ENCODE measurements around the gene CLHC1.

The CLHC1 gene

GRCh38 chr2:55169359-55169758 lies 62.7 kb downstream of the CLHC1 start:
- DNase-seq (ENCODE audit: low read depth) = no peak

DNA sequence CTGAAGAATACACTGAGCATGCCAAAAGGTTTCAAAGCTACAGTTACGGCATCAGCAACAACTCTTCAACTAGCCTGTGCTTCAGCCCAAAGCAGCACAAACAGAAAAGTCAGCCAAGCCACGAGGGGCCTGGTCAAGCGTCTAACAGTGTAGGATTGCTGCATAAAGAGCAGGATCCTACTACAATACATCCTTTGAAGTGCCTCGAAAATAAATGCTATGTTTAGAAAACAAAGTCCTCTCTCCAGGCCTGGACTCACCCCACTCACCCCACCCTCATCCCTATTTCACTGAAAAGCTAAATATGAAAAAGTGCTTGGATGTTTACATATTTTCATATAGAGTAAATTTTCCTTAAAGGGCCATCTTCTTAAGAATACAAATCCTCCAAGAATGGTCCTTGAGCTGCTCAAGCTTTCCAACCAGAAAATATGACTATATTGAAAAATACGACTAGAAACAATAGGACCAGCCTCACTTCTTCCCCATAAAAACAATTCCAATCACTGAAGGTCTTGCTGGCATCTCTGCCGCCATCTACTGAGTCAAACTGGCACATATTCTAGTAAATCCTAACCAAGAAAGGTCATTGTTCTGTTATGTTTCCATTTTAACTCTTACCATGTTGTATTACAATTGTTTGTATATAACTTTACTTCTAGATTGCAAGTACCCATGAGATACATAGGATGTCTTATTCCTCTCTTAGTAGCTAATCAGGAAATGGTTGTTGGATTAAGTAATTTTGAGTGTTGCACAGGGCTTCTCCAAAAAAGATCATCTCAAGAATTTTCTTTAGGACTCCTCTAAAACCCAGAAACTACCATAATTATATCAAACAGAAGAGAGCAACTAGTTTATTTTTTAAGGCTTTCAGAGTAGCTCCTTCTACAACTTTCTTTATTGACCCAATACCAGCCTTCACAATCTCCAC lies 63.6 kb downstream of the CLHC1 start:
- peak; percentile 62 for DNase-seq (ENCODE audit: low read depth)

DNA sequence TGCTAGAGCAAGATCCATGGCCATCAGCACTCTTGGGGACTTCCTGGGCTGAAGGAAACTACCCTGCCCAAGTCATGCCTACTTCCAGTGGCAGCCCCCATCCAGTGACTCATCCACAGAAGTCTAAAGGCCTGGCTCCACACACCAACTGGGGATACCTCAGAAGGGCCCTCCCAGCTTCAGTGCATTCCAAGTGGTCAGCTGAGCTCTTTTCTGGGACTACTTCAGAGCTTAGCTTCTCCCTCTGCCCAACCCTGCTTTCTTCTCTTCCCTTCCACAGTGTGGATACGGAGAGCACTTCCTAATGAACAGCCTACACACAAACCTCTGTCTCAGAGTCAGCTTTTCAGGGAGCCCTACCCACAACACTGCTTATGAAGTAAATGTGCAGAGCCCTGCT lies 66.5 kb downstream of the CLHC1 start:
- DNase-seq (ENCODE audit: low read depth) = no peak

- DNase-seq (ENCODE audit: low read depth) = no peak
Measured at GRCh38 chr2:55164534-55165480, 67.3 kb downstream of the CLHC1 start.

DNA sequence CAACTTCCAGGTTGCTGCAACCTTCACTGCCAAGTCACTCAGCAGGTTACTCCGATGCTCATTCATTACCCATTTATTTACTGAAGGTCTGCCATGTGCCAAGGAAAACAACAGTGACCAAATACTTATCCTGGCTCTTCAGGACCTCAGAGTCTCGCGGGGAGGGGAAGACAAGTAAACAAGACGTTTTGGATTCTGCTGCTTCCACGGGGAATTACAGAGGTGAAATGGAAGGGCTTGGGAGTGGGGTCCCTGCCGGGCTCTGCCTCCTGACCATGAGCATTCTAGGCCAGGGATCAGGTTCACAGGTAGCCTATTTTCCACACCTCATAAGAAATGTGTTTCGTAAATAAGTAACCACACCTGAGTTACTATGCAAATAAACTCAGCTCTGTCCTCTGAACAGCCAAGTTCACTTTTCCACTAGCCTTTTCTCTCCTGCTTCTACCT lies 68.1 kb downstream of the CLHC1 start:
- no peak for DNase-seq (ENCODE audit: low read depth)

DNA sequence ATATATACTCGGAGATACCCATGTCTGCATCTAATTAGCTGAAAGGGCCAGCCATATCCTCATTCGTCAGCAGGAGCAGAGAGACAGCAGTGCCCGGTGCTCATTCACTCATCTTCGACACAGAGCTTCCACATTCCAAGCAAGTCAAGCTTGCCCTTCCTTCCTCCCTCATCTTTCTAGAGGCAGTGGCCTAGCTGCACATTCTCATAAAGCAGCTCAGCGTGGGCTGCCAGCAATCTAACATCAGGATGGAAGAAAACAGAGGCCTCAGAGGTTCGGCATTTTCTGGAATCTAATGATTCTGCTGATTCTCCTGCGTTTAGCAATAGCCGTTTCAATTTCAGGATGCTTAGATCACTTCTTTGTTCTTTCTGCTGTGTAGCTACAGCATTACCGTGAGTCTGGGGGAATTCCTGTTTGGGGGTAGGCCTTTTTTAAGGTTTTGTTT lies 68.8 kb downstream of the CLHC1 start:
- peak; percentile 57 for DNase-seq (ENCODE audit: low read depth)

DNA sequence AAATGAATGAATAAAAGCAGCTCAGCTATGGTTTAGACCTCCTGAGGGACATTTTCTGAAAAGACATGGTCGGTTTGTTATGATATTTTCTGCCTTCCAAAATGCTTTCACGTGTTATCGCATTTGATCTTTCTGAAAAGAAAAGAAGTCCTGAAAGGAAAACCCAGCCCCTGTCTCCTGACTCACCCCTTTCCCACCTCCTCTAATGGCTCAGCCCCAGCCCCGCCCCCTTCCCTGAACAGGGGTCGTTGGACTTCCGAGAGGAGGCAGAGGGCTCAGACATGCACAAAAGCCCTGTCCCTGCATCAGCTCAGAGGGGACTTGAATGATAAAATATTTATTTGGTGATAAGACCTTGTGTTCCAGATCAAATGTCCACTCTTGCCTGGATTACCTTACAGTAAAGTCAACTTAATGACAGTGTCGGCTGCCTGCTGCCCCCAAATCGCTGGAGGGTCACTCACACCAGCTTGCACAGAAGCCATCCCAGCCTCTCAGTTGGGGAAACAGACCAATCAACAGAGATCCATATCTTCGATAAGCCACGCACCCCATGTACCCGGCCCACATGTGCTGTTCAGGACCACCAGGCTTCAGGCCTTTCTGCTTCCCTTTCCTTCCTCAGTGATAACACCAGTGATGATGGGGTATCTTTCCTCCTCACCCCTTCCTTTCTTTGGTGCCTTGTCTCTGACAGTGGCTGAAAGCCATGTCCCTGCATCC lies 69.6 kb downstream of the CLHC1 start:
- DNase-seq (ENCODE audit: low read depth) = no peak

DNA sequence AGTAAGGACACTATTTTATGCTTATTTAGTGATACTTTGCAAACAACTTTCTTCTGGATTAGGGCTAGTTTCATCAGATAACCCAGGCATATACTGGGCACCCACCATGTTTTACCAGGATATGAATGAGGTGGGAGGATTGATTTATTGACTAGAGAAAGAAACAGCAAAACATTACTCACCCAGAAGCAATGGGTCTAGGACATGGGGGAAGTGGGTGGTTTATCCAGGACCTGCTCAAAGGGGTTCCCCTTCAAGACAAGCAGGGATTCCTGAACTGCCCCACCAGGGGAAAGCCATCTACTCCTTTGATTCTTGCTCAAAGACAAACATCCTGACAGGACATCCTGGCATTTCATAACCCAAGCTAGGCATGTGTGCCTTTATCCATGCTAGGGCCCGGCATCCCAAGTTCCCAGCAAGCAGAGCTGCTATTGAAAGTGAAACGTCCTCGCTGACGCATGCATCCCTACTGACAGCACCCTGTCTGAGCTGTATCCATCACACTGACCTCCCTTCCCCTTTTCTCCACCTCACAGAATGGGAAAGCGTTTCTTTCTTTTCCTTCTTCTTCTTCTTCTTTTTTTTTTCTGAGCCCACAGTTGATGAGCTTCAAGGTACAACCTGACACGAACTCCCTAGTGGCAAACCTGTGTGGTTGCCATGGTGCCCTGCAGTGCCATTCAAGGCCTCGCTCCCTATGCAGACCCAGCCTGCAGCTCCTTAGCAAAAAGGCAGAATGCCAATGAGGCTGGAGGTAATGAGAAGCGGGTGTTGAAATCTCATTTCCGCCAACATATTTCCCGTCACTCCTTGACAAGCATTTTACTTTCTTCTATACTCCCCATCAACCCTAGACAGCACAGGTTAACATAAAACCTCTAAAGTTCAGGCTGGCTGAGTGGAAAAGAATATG lies 70.5 kb downstream of the CLHC1 start:
- no peak for DNase-seq (ENCODE audit: low read depth)

GRCh38 chr2:55160422-55160821 lies 71.7 kb downstream of the CLHC1 start:
- no peak for DNase-seq (ENCODE audit: low read depth)

DNA sequence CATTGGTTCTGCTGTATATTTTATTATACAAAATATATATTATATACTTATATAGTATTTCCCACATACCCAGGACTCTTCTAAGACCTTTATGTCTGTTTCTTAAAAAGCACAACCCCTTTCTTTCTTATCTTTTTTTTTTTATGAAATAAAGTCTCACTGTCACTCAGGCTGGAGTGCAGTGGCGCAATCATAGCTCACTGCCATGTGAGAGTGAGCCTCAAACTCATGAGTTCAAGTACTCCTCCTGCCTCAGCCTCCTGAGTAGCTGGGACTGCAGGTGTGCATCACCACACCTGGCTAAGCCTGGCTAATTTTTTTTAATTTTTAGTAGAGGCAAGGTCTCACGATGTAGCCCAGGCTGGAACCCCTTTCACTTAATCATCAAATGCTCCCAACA lies 72.3 kb downstream of the CLHC1 start:
- DNase-seq (ENCODE audit: low read depth) = no peak

- no peak for DNase-seq (ENCODE audit: low read depth)
Measured at GRCh38 chr2:55159037-55159651, 72.9 kb downstream of the CLHC1 start.

- DNase-seq (ENCODE audit: low read depth) = no peak
Measured at GRCh38 chr2:55158111-55158814, 73.8 kb downstream of the CLHC1 start.

DNA sequence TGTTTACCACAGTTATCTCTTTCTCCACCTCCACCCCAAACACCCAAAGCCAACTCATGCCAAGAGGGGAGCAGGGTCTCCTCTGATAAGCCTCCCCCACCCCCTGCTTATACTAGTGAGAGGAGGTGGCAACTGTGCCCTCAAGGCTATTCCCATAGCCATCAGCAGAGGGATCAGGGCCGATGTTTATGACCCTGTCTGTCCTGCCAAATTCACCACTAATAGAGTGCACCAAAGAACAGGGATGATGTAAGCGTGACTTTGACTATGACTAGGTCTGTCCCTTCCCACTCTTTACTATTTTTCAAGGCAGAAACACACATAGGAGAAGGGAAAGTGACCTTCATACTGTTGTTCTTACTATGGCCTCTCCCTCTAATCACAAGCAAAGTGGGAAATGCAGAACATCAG lies 74.6 kb downstream of the CLHC1 start:
- DNase-seq (ENCODE audit: low read depth) = peak; percentile 43

DNA sequence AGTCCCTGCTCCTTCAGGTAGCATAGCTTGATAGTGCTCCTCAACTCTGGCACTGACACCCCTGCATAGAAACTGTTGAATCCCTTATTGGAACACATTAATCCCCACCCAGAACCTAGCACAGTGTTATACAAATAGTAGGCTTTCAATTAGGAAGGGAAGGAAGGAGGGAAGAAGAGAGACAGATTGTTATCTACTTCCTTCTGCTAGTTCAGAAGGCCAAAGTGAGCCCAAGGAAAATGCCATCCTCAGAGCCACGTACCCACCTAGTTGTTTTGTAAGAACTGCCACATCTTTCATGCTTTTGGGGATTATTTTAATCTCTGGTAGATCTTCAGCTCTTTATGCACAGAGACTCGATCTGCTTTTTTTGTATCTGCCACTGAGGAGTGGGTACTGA lies 75.1 kb downstream of the CLHC1 start:
- DNase-seq (ENCODE audit: low read depth) = no peak

DNA sequence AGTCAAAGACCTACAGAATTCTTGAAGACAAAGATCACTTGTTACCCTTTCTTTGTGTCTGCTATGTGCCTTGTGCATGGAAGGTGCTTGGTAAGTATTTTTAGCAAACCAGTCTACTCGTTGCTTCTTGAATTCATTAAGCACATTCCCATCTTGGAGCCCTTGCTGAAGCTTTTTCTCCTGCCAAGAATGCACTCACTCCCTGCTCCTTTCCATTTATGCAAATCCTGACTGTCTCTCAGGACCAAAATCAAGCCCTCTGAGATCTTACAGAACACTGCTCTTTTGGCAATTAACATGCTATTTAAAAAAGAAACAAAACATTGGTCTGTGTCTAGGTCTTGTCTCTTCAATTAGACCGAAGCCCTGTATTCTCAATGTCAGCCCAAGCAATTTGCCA lies 75.8 kb downstream of the CLHC1 start:
- DNase-seq (ENCODE audit: low read depth) = peak; percentile 30

DNA sequence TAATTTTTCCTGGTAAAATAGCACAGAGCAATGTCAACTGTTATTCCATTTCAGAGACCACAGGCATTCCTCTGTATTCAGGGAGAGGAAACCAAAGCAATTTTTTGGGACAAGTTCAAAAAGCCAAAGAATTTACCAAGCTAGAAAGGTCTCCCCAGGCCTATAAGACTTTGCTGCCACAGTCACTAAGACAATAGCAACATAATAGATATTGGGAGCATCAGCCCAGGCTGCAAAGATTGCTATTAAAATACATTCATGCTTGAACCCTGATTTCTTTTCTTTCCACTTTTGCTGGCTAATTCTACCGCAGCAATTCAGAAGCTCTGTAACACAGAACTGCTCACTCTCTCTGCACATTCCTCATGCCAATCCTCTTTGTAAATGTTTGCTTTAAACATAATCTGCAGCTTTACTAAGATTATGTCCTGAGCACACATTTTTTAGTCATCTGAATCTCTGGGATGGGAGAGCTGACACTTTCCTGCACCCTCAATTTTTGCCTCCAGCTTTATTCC lies 76.3 kb downstream of the CLHC1 start:
- peak; percentile 48 for DNase-seq (ENCODE audit: low read depth)

DNA sequence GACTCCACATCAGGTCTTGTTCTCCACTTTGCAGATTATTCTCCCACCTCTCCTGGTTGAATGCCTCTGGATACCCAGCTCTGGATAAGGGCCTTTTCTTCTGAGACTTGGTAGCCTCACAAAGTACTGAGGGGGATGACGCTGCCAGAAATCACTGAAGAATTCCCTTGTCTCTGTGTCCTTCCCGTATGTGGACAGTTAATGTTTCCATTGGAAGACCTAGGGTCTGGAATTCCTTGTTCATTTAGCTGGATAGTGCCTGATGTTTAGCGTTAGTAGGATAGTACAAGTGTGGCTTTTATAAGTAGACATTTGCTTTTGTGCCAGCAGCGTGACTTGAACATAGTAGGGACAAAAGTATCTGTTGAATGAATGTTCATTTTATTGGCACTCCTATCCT lies 76.9 kb downstream of the CLHC1 start:
- no peak for DNase-seq (ENCODE audit: low read depth)

DNA sequence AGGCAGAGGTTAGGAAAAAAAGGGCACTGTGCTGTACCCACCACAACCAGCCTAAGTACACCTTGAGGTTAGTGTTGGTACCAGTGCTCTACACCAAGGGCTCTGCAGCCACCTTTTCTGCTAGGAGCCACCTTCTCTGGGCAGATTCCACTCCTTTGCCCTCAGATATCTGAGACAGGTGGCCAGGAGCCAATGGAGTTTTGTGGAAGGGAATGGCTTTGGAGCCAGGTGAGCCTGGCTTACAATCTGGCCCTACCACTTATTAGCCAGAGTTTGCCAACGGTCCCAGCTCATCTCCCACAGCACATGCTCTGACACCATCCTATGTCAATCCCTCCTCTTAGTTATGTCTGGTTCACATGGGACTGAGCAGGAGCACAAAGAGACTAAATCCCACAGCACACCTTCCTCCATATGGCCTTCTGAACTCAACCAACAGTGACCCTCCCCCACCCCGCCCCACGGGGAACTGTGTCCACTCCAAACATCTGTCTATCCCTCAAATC lies 77.5 kb downstream of the CLHC1 start:
- DNase-seq (ENCODE audit: low read depth) = no peak

GRCh38 chr2:55153584-55154299 lies 78.4 kb downstream of the CLHC1 start:
- peak; percentile 44 for DNase-seq (ENCODE audit: low read depth)
